GM19023 (cell line): ENCODE data around the gene NDUFS3.

Experiments used
- ATAC-seq: cut with Tn5 transposase; IDR thresholded peaks from one replicate; pipeline ENCODE4 v1.9.1; 2021; ENCODE audit warnings: mild to moderate bottlenecking, moderate library complexity; ENCODE audit not compliant: unreplicated experiment

The NDUFS3 gene

GRCh38 chr11:47628026-47628425, 49.2 kb downstream of the NDUFS3 start:
- no peak for ATAC-seq

- no peak for ATAC-seq
These were observed 52.6 kb downstream of the NDUFS3 start for GRCh38 chr11:47631473-47631872.
